Thyroid gland (tissue), 4 donors: ENCODE results near the gene OR2G6. TPM values are rescaled to one million over a fixed set of nuclear protein-coding genes. Genes with fewer than 3 reads are reported as not detected.

Experiments
- DNase-seq, 2 donors: peaks; one replicate each; pipeline ENCODE4 v3.0.0-alpha.2; 2019
- H3K27ac ChIP-seq, 3 donors: fragments of 200-600 bp; sonication (generic); 1 replicate in 2 of 3; 2 replicates in 1 of 3; pipeline ENCODE4 v1.5.1; 2016 to 2019; ENCODE audit warnings: mild to moderate bottlenecking in 1 of 3, moderate library complexity in 1 of 3
- H3K27me3 ChIP-seq: fragments of 200-600 bp; sonication (generic); one replicate; pipeline ENCODE4 v1.5.1; 2019
- H3K36me3 ChIP-seq, 2 donors: fragments of 200-600 bp; sonication (generic); one replicate each; pipeline ENCODE4 v1.5.1; 2016 to 2019
- H3K4me1 ChIP-seq, 2 donors: fragments of 200-600 bp; sonication (generic); one replicate each; pipeline ENCODE4 v1.5.1; 2017 to 2019
- H3K4me3 ChIP-seq, 3 donors: fragments of 200-600 bp; sonication (generic); replicated peaks in 1 of 3; 1 replicate in 2 of 3; 2 replicates in 1 of 3; pipeline ENCODE4 v1.5.1; 2016; ENCODE audit warnings: mild to moderate bottlenecking in 1 of 3
- H3K9me3 ChIP-seq: fragments of 200-600 bp; sonication (generic); one replicate; pipeline ENCODE4 v1.5.1; 2017
- CTCF ChIP-seq, 6 experiments: fragments of 200-600 bp in 3 of 6; fragments of 450-650 bp in 3 of 6; sonication (generic) in 3 of 6; IDR thresholded peaks; one replicate each; pipeline ENCODE4 v1.5.1; 2016 to 2019; ENCODE audit warnings: antibody characterized with exemption in 6 of 6, mild to moderate bottlenecking in 2 of 6, inconsistent platforms in 1 of 6, moderate library complexity in 1 of 6
- POLR2A ChIP-seq, 2 donors: fragments of 450-650 bp; IDR thresholded peaks; one replicate each; pipeline ENCODE4 v1.6.1; 2017; ENCODE audit warnings: antibody characterized with exemption in 2 of 2, mild to moderate bottlenecking in 2 of 2, moderate library complexity in 1 of 2
- WGBS, 2 donors: methylation state at CpG; one replicate each; pipeline ENCODE4 v1.1.5; 2017; 5-methylcytosine and 5-hydroxymethylcytosine counted together
- intact Hi-C: fragments of 100-400 bp; cut with DNase I; formaldehyde crosslinking; loops from one replicate; pipeline ENCODE4 v1.15.1; 2023
- total RNA-seq, 4 donors: library from RNA; depleted of rRNA; stranded (reverse); fragments of >200 nt; gene quantifications; one replicate each; pipeline ENCODE4 v1.2.3, GENCODE V29; 2016

The OR2G6 gene
- total RNA-seq, 4 donors from 2014 or later = not detected

- intact Hi-C loops = no loop called here
- Histone ChIP-seq H3K36me3 (no peaks in the 10 kb centered on the region), H3K4me3 (no peak overlapping the region), H3K9me3 (no peaks in the 10 kb centered on the region), H3K27ac (no peak overlapping the region), H3K4me1 (no peaks in the 10 kb centered on the region), H3K27me3 (no peaks in the 10 kb centered on the region)
- no peak for DNase-seq
- no peak for TF ChIP-seq CTCF (IDR thresholded peaks at IDR 0.05)
- TF ChIP-seq POLR2A (IDR thresholded peaks at IDR 0.05) = no peak
- WGBS, 2 donors = 79 to 83% methylated on average over 9 of the region's 9 CpGs
Measured at GRCh38 chr1:248576260-248576980, 68.5 kb downstream of the OR2G6 start.

Other genes starting within 250 kb of the OR2G6 start
- 1 to 10 TPM in 2 of 4 donors, under 1 TPM in 1, not detected in 1; 0.75 to 1.8 (median 1.4) TPM for gene OR2T33, start 230.1 kb upstream of the OR2G6 start, total RNA-seq
- not detected for gene OR2T12, start 204.6 kb upstream of the OR2G6 start, total RNA-seq
- gene OR2M7, start 183.5 kb upstream of the OR2G6 start, total RNA-seq = not detected
- not detected for gene OR14C36, start 159.3 kb upstream of the OR2G6 start, total RNA-seq
- not detected for gene OR2T4, start 146.4 kb upstream of the OR2G6 start, total RNA-seq
- not detected for gene OR2T6, start 132.3 kb upstream of the OR2G6 start, total RNA-seq
- gene OR2T1, start 105.0 kb upstream of the OR2G6 start, total RNA-seq = not detected
- not detected for gene OR2T2, start 62.4 kb upstream of the OR2G6 start, total RNA-seq
- not detected for gene OR2T3, start 34.7 kb upstream of the OR2G6 start, total RNA-seq
- gene OR2T5, start 19.5 kb upstream of the OR2G6 start, total RNA-seq = not detected
- gene OR2T29, start 54.7 kb downstream of the OR2G6 start, total RNA-seq = not detected
- gene OR2T34, start 66.7 kb downstream of the OR2G6 start, total RNA-seq = not detected
- not detected for gene OR2T10, start 89.6 kb downstream of the OR2G6 start, total RNA-seq
- not detected for gene OR2T11, start 127.0 kb downstream of the OR2G6 start, total RNA-seq
- gene OR2T35, start 137.2 kb downstream of the OR2G6 start, total RNA-seq = not detected
- not detected for gene OR2T27, start 147.5 kb downstream of the OR2G6 start, total RNA-seq
- gene OR14I1, start 194.7 kb downstream of the OR2G6 start, total RNA-seq = not detected
- not detected for gene LYPD8, start 247.7 kb downstream of the OR2G6 start, total RNA-seq